Esophagus muscularis mucosa (tissue), 4 donors: ENCODE data around the gene SPAG4.

Source experiments
- CTCF ChIP-seq, 3 experiments: fragments of 200-600 bp in 2 of 3; fragments of 450-650 bp in 1 of 3; sonication (generic) in 2 of 3; IDR thresholded peaks; one replicate each; pipeline ENCODE4 v1.5.1; 2017 to 2019; ENCODE audit warnings: antibody characterized with exemption in 3 of 3, mild to moderate bottlenecking in 2 of 3, moderate library complexity in 1 of 3
- EP300 ChIP-seq: sonication (generic); formaldehyde crosslinking; IDR thresholded peaks from one replicate; pipeline ENCODE4 v1.6.1; 2017; ENCODE audit warnings: antibody characterized with exemption
- POLR2A ChIP-seq: fragments of 450-650 bp; IDR thresholded peaks from one replicate; pipeline ENCODE4 v1.6.1; 2017; ENCODE audit warnings: antibody characterized with exemption, moderate library complexity, mild to moderate bottlenecking, low read depth
- POLR2AphosphoS5 ChIP-seq, 2 donors: sonication (generic); formaldehyde crosslinking; IDR thresholded peaks; one replicate each; pipeline ENCODE4 v1.6.1; 2017; ENCODE audit warnings: antibody characterized with exemption in 2 of 2

GRCh38 chr20:35616465-35617396 is 1.1 kb downstream of the SPAG4 start:
- no peak for TF ChIP-seq CTCF (IDR thresholded peaks at IDR 0.05)
- TF ChIP-seq POLR2A, result peak; percentile 47
- peak; percentile 63 to 71 for TF ChIP-seq POLR2AphosphoS5 (IDR thresholded peaks at IDR 0.05)
- TF ChIP-seq EP300, result no peak
